Measurements from ENCODE around the gene TAS2R39.
"Not testable (repeated sequence)": the region's sequence is repeated elsewhere in the genome, so short reads cannot be mapped to it uniquely, and the experiment has no call there.

The TAS2R39 gene

DNA sequence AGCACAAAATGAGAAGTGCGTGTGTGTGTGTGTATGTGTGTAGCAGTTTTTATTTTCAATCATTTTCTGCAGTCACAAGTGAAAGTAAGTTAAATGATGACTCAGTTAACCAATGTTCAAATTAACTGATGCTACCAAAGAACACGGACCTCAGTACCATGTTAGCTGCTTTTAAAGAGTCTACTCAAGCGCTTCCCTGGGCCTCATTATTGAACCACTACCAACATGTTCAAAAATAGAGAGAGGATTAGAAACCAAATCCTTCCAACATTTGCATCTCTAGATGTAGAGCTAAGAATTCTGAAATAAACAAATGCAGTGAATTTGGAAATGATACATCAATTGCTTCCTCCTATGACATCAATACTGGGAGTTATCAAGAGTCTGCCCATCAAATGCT lies at the start of gene TAS2R39:
TSS of gene TAS2R39 (plus strand) at position 396 of the 400 bp plus-strand sequence. CDS start at position 396, 0 bp downstream.
- H3K4me1 ChIP-seq (ENCODE audit: control insufficient read depth, insufficient read depth, low read length) = no peaks in the 10 kb centered on the region
- no peak for DNase-seq (ENCODE audit: low read depth)
- no peak within 1 kb of the TSS for H3K4me3 ChIP-seq (ENCODE audit: low read length)
- H3K9ac ChIP-seq (ENCODE audit: low read length) = no peak within 1 kb of the TSS
- H3K36me3 ChIP-seq (ENCODE audit: control insufficient read depth, insufficient read depth, low read length, severe bottlenecking) = no peaks in the 10 kb centered on the region
- peaks cover 5% of the 10 kb centered on the region for H3K27me3 ChIP-seq (replicated peaks; ENCODE audit: control insufficient read depth, insufficient read depth, low read length)
- peaks cover 6% of the 10 kb centered on the region for H3K9me3 ChIP-seq (ENCODE audit: control insufficient read depth, low read length)

DNA sequence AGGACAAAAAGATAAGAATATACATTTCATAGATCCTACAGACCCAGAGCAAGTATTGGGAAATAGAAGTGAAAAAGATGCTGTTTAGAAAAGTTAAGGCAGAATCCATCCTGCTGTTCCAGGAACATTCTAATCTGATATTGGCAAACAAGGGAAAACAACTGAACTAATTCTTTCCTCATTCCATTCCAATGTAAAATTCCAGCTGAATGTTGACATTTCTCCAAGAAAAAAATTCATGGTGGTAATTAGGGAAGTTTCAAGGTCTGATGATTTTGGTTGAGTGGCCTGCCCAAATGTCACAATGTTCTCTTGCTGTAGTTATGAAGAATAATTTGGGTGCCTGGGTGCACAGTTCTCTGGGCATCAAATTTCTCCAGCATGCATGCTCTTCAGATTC lies 36.1 kb upstream of the TAS2R39 start:
- Histone ChIP-seq H3K9ac (ENCODE audit: low read length) (no peak overlapping the region), H3K9me3 (ENCODE audit: control insufficient read depth, low read length) (no peaks in the 10 kb centered on the region), H3K4me3 (ENCODE audit: low read length) (no peak overlapping the region), H3K4me1 (ENCODE audit: control insufficient read depth, insufficient read depth, low read length) (peaks cover 2% of the 10 kb centered on the region), H3K36me3 (ENCODE audit: control insufficient read depth, insufficient read depth, low read length, severe bottlenecking) (no peaks in the 10 kb centered on the region), H3K27me3 (replicated peaks; ENCODE audit: control insufficient read depth, insufficient read depth, low read length) (no peaks in the 10 kb centered on the region)
- DNase-seq (ENCODE audit: low read depth) = peak; percentile 77

DNA sequence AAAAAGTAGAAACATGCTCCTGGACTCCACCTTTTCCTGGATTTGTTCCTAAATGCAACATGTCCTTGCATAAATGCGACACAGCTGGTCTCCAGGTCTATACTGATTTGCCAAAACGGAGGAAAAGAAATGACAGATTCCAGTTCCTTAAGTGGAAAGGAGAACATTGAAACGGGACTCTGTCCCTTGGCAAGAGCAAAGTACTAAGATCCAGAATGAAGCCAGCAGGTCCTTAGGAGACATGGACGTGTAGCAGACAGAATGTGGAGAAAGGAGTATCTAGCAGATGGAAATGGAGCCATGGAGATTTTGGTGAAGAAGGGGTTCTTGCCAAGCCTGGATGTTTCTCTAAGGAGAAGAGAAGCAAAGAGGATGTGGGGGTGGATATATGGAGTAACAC lies 35.2 kb upstream of the TAS2R39 start:
- no peaks in the 10 kb centered on the region for H3K36me3 ChIP-seq (ENCODE audit: control insufficient read depth, insufficient read depth, low read length, severe bottlenecking)
- no peaks in the 10 kb centered on the region for H3K9me3 ChIP-seq (ENCODE audit: control insufficient read depth, low read length)
- DNase-seq (ENCODE audit: low read depth) = no peak
- H3K9ac ChIP-seq (ENCODE audit: low read length) = no peak overlapping the region
- no peaks in the 10 kb centered on the region for H3K27me3 ChIP-seq (replicated peaks; ENCODE audit: control insufficient read depth, insufficient read depth, low read length)
- no peak overlapping the region for H3K4me3 ChIP-seq (ENCODE audit: low read length)
- peaks cover 2% of the 10 kb centered on the region for H3K4me1 ChIP-seq (ENCODE audit: control insufficient read depth, insufficient read depth, low read length)

- no peak for DNase-seq (ENCODE audit: low read depth)
- H3K9ac ChIP-seq (ENCODE audit: low read length) = no peak overlapping the region
- H3K4me1 ChIP-seq (ENCODE audit: control insufficient read depth, insufficient read depth, low read length) = peaks cover 2% of the 10 kb centered on the region
- no peaks in the 10 kb centered on the region for H3K36me3 ChIP-seq (ENCODE audit: control insufficient read depth, insufficient read depth, low read length, severe bottlenecking)
- H3K27me3 ChIP-seq (replicated peaks; ENCODE audit: control insufficient read depth, insufficient read depth, low read length) = no peaks in the 10 kb centered on the region
- no peak overlapping the region for H3K4me3 ChIP-seq (ENCODE audit: low read length)
- H3K9me3 ChIP-seq (ENCODE audit: control insufficient read depth, low read length) = no peaks in the 10 kb centered on the region
Measured at GRCh38 chr7:143148651-143149050, 34.6 kb upstream of the TAS2R39 start.

GRCh38 chr7:143150696-143151095 lies 32.5 kb upstream of the TAS2R39 start:
- DNase-seq (ENCODE audit: low read depth); H3K36me3 ChIP-seq (ENCODE audit: control insufficient read depth, insufficient read depth, low read length, severe bottlenecking); H3K9ac ChIP-seq (ENCODE audit: low read length); H3K9me3 ChIP-seq (ENCODE audit: control insufficient read depth, low read length); H3K4me3 ChIP-seq (ENCODE audit: low read length); H3K27me3 ChIP-seq (replicated peaks; ENCODE audit: control insufficient read depth, insufficient read depth, low read length); H3K4me1 ChIP-seq (ENCODE audit: control insufficient read depth, insufficient read depth, low read length): not testable (repeated sequence)

DNA sequence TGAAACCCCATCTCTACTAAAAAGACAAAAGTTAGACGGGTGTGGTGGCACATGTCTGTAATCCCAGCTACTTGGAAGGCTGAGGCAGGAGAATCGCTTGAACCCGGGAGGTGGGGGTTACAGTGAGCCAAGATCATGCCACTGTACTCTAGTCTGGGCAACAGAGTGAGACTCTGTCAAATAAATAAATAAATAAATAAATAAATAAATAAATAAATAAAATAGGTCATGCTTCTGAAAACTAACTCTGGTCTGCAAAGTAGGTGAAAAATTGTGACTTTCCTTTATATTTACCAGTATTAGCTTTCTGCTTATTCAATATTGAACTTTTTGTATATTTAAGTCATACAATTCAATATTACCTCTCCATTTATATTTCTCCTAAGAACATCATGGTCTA lies 24.6 kb upstream of the TAS2R39 start:
- H3K9ac ChIP-seq (ENCODE audit: low read length); H3K27me3 ChIP-seq (replicated peaks; ENCODE audit: control insufficient read depth, insufficient read depth, low read length); H3K9me3 ChIP-seq (ENCODE audit: control insufficient read depth, low read length); H3K4me1 ChIP-seq (ENCODE audit: control insufficient read depth, insufficient read depth, low read length); DNase-seq (ENCODE audit: low read depth); H3K36me3 ChIP-seq (ENCODE audit: control insufficient read depth, insufficient read depth, low read length, severe bottlenecking); H3K4me3 ChIP-seq (ENCODE audit: low read length): not testable (repeated sequence)

DNA sequence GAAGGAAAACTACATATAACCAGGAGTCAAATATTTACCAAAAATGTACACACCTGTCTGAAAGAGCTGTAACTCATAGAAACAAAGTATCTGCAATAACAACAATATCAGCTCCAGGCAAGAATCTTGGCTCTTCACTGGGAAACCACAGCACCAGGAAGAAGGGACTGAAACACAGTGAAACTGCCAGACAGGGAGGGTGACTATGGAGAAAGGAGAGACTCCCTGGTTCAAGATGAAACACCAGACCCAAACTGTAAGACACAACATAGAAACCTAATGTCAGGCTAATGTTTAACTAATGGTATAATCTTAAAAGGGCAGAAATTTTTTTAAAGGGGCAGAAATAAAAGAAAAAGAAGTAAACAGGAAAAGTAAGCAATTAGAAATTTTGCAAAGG lies 11.5 kb upstream of the TAS2R39 start:
- Histone ChIP-seq H3K36me3 (ENCODE audit: control insufficient read depth, insufficient read depth, low read length, severe bottlenecking) (no peaks in the 10 kb centered on the region), H3K4me3 (ENCODE audit: low read length) (no peak overlapping the region), H3K4me1 (ENCODE audit: control insufficient read depth, insufficient read depth, low read length) (no peaks in the 10 kb centered on the region), H3K9ac (ENCODE audit: low read length) (no peak overlapping the region), H3K27me3 (replicated peaks; ENCODE audit: control insufficient read depth, insufficient read depth, low read length) (no peaks in the 10 kb centered on the region), H3K9me3 (ENCODE audit: control insufficient read depth, low read length) (no peaks in the 10 kb centered on the region)
- peak; percentile 39 for DNase-seq (ENCODE audit: low read depth)

DNA sequence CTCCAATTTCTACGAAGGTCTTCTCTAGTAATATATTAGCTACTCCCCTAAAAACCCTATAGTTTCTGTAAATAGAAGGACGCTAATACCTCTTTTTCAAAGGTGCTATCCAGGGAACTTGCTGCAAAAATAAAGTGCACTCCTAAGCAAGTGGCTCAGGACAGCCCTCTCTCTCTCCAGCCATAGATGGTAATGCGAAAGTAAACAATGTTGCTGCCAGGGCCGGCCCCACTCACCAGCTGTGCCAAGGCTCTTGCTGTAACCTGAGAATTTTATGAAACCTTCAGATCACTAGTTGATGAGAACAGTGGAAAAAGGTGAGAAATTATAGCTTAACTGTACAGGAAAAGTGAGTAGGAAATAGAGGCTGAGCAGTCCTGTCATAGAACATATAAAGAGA lies 10.9 kb upstream of the TAS2R39 start:
- H3K27me3 ChIP-seq (replicated peaks; ENCODE audit: control insufficient read depth, insufficient read depth, low read length) = no peaks in the 10 kb centered on the region
- H3K9me3 ChIP-seq (ENCODE audit: control insufficient read depth, low read length) = peaks cover 3% of the 10 kb centered on the region
- no peaks in the 10 kb centered on the region for H3K36me3 ChIP-seq (ENCODE audit: control insufficient read depth, insufficient read depth, low read length, severe bottlenecking)
- H3K9ac ChIP-seq (ENCODE audit: low read length) = no peak overlapping the region
- H3K4me3 ChIP-seq (ENCODE audit: low read length) = no peak overlapping the region
- no peaks in the 10 kb centered on the region for H3K4me1 ChIP-seq (ENCODE audit: control insufficient read depth, insufficient read depth, low read length)
- peak; percentile 77 for DNase-seq (ENCODE audit: low read depth)

GRCh38 chr7:143176128-143176527 lies 7.1 kb upstream of the TAS2R39 start:
- no peak for DNase-seq (ENCODE audit: low read depth)
- no peak overlapping the region for H3K4me3 ChIP-seq (ENCODE audit: low read length)
- H3K27me3 ChIP-seq (replicated peaks; ENCODE audit: control insufficient read depth, insufficient read depth, low read length) = no peaks in the 10 kb centered on the region
- H3K4me1 ChIP-seq (ENCODE audit: control insufficient read depth, insufficient read depth, low read length) = no peaks in the 10 kb centered on the region
- H3K9ac ChIP-seq (ENCODE audit: low read length) = no peak overlapping the region
- H3K9me3 ChIP-seq (ENCODE audit: control insufficient read depth, low read length) = peaks cover 16% of the 10 kb centered on the region
- no peaks in the 10 kb centered on the region for H3K36me3 ChIP-seq (ENCODE audit: control insufficient read depth, insufficient read depth, low read length, severe bottlenecking)

- DNase-seq (ENCODE audit: low read depth) = no peak
- no peaks in the 10 kb centered on the region for H3K4me1 ChIP-seq (ENCODE audit: control insufficient read depth, insufficient read depth, low read length)
- H3K9ac ChIP-seq (ENCODE audit: low read length) = no peak overlapping the region
- H3K27me3 ChIP-seq (replicated peaks; ENCODE audit: control insufficient read depth, insufficient read depth, low read length) = no peaks in the 10 kb centered on the region
- peaks cover 16% of the 10 kb centered on the region for H3K9me3 ChIP-seq (ENCODE audit: control insufficient read depth, low read length)
- no peaks in the 10 kb centered on the region for H3K36me3 ChIP-seq (ENCODE audit: control insufficient read depth, insufficient read depth, low read length, severe bottlenecking)
- H3K4me3 ChIP-seq (ENCODE audit: low read length) = no peak overlapping the region
Measured at GRCh38 chr7:143177374-143178119, 5.7 kb upstream of the TAS2R39 start.

DNA sequence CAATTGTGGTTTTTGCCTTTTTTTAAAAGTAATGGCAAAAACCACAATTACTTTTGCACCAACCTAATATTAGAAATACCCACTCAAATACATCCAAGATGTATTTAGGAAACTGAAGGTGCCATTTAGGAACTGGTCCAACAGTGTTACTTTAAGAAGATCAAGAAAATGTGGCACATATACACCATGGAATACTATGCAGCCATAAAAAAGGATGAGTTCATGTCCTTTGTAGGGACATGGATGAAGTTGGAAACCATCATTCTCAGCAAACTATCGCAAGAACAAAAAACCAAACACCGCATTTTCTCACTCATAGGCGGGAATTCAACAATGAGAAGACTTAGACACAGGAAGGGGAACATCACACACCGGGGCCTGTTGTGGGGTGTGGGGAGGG lies 2.4 kb upstream of the TAS2R39 start:
- not testable (repeated sequence) for H3K4me1 ChIP-seq (ENCODE audit: control insufficient read depth, insufficient read depth, low read length); DNase-seq (ENCODE audit: low read depth); H3K9ac ChIP-seq (ENCODE audit: low read length); H3K4me3 ChIP-seq (ENCODE audit: low read length); H3K27me3 ChIP-seq (replicated peaks; ENCODE audit: control insufficient read depth, insufficient read depth, low read length); H3K36me3 ChIP-seq (ENCODE audit: control insufficient read depth, insufficient read depth, low read length, severe bottlenecking)
- H3K9me3 ChIP-seq (ENCODE audit: control insufficient read depth, low read length) = peaks cover 16% of the 10 kb centered on the region

GRCh38 chr7:143181349-143181748 lies 1.9 kb upstream of the TAS2R39 start:
- Histone ChIP-seq H3K4me1 (ENCODE audit: control insufficient read depth, insufficient read depth, low read length) (no peaks in the 10 kb centered on the region), H3K9me3 (ENCODE audit: control insufficient read depth, low read length) (peaks cover 16% of the 10 kb centered on the region), H3K27me3 (replicated peaks; ENCODE audit: control insufficient read depth, insufficient read depth, low read length) (peaks cover 5% of the 10 kb centered on the region), H3K36me3 (ENCODE audit: control insufficient read depth, insufficient read depth, low read length, severe bottlenecking) (no peaks in the 10 kb centered on the region), H3K4me3 (ENCODE audit: low read length) (no peak overlapping the region), H3K9ac (ENCODE audit: low read length) (no peak overlapping the region)
- DNase-seq (ENCODE audit: low read depth) = no peak
